H9 (cell line): ENCODE results near the gene MOSMO. TPM values are rescaled to one million over a fixed set of nuclear protein-coding genes. Genes with fewer than 3 reads are reported as not detected.

Source experiments
- DNase-seq: peaks from one replicate; pipeline ENCODE4 v3.0.0-alpha.2; 2017
- H2AFZ ChIP-seq: one replicate; pipeline ENCODE4 v1.6.1; 2013; ENCODE audit warnings: mild to moderate bottlenecking, low read length, control low read depth, moderate library complexity
- H2AK5ac ChIP-seq: 2 replicates; pipeline ENCODE4 v1.6.1; 2013; ENCODE audit warnings: low read length, control low read depth, mixed read lengths; ENCODE audit not compliant: insufficient read length
- H2BK120ac ChIP-seq: one replicate; pipeline ENCODE4 v1.6.1; 2013; ENCODE audit warnings: low read depth, mild to moderate bottlenecking, low read length, control low read depth, inconsistent platforms; ENCODE audit not compliant: poor library complexity, severe bottlenecking
- H2BK12ac ChIP-seq: 2 replicates; pipeline ENCODE4 v1.6.1; 2013; ENCODE audit warnings: low read length, control low read depth, mixed read lengths, low read depth; ENCODE audit not compliant: insufficient read length
- H2BK15ac ChIP-seq: 2 replicates; pipeline ENCODE4 v1.6.1; 2013; ENCODE audit warnings: low read depth, low read length, control low read depth
- H2BK20ac ChIP-seq: one replicate; pipeline ENCODE4 v1.6.1; 2013; ENCODE audit warnings: low read depth, mild to moderate bottlenecking, low read length, control low read depth, inconsistent platforms; ENCODE audit not compliant: poor library complexity, severe bottlenecking
- H2BK5ac ChIP-seq: 2 replicates; pipeline ENCODE4 v1.6.1; 2013; ENCODE audit warnings: low read length, control low read depth, mixed read lengths; ENCODE audit not compliant: insufficient read length
- H3K14ac ChIP-seq: 2 replicates; pipeline ENCODE4 v1.6.1; 2013; ENCODE audit warnings: low read length, control low read depth; ENCODE audit not compliant: insufficient read depth
- H3K18ac ChIP-seq: 2 replicates; pipeline ENCODE4 v1.6.1; 2013; ENCODE audit warnings: low read depth, mild to moderate bottlenecking, mixed read lengths, low read length, control low read depth; ENCODE audit not compliant: insufficient read length
- H3K23ac ChIP-seq: 2 replicates; pipeline ENCODE4 v1.6.1; 2013; ENCODE audit warnings: low read length, control low read depth, mixed read lengths, low read depth; ENCODE audit not compliant: insufficient read length
- H3K23me2 ChIP-seq: 2 replicates; pipeline ENCODE4 v1.6.1; 2013; ENCODE audit warnings: low read depth, mild to moderate bottlenecking, mixed read lengths, low read length, control low read depth; ENCODE audit not compliant: insufficient read length, poor library complexity, severe bottlenecking
- H3K27ac ChIP-seq: 2 replicates; pipeline ENCODE4 v1.5.1; 2013; ENCODE audit warnings: low read length, control low read depth, mixed read lengths, low read depth; ENCODE audit not compliant: insufficient read length
- H3K27me3 ChIP-seq: 2 replicates; pipeline ENCODE4 v1.6.1; 2013; ENCODE audit warnings: low read length, control low read depth, inconsistent platforms; ENCODE audit not compliant: insufficient read depth
- H3K4ac ChIP-seq: 2 replicates; pipeline ENCODE4 v1.6.1; 2013; ENCODE audit warnings: low read depth, mild to moderate bottlenecking, control low read depth, inconsistent platforms, low read length, moderate library complexity
- H3K4me1 ChIP-seq: 2 replicates; pipeline ENCODE4 v1.6.1; 2013; ENCODE audit warnings: low read length, control low read depth, inconsistent platforms; ENCODE audit not compliant: insufficient read depth
- H3K4me2 ChIP-seq: 2 replicates; pipeline ENCODE4 v1.6.1; 2013; ENCODE audit warnings: low read length, control low read depth, mixed read lengths; ENCODE audit not compliant: insufficient read length, insufficient read depth
- H3K56ac ChIP-seq: 2 replicates; pipeline ENCODE4 v1.6.1; 2013; ENCODE audit warnings: low read depth, mild to moderate bottlenecking, mixed read lengths, low read length, control low read depth; ENCODE audit not compliant: insufficient read length
- H3K79me1 ChIP-seq: 2 replicates; pipeline ENCODE4 v1.6.1; 2013; ENCODE audit warnings: low read depth, mild to moderate bottlenecking, moderate library complexity, low read length, control low read depth, inconsistent platforms; ENCODE audit not compliant: insufficient read depth, poor library complexity, severe bottlenecking
- H3K79me2 ChIP-seq: 2 replicates; pipeline ENCODE4 v1.6.1; 2013; ENCODE audit warnings: low read length, control low read depth, inconsistent platforms; ENCODE audit not compliant: insufficient read depth
- H3K9ac ChIP-seq: 2 replicates; pipeline ENCODE4 v1.6.1; 2013; ENCODE audit warnings: low read length, control low read depth, mixed read lengths; ENCODE audit not compliant: insufficient read length; ENCODE audit errors: extremely low read depth
- H3K9me3 ChIP-seq: one replicate; pipeline ENCODE4 v1.6.1; 2013; ENCODE audit warnings: low read depth, low read length, inconsistent platforms; ENCODE audit not compliant: control insufficient read depth
- H3T11ph ChIP-seq: one replicate; pipeline ENCODE4 v1.6.1; 2013; ENCODE audit warnings: mild to moderate bottlenecking, low read length, control low read depth, inconsistent platforms
- H4K20me1 ChIP-seq: one replicate; pipeline ENCODE4 v1.6.1; 2013; ENCODE audit not compliant: control insufficient read depth, insufficient read length, insufficient read depth
- H4K5ac ChIP-seq: 2 replicates; pipeline ENCODE4 v1.6.1; 2013; ENCODE audit warnings: low read depth, mild to moderate bottlenecking, mixed read lengths, low read length, control low read depth; ENCODE audit not compliant: insufficient read length
- H4K8ac ChIP-seq: replicated peaks from 2 replicates; pipeline ENCODE4 v1.6.1; 2013; ENCODE audit warnings: low read length, control low read depth, mixed read lengths, low read depth; ENCODE audit not compliant: insufficient read length
- H4K91ac ChIP-seq: 2 replicates; pipeline ENCODE4 v1.6.1; 2013; ENCODE audit warnings: low read depth, mild to moderate bottlenecking, moderate library complexity, mixed read lengths, low read length, control low read depth; ENCODE audit not compliant: insufficient read length
- H3K27ac Mint-ChIP-seq, 3 experiments: 2 replicates in 2 of 3; 3 replicates in 1 of 3; pipeline ENCODE4 v1.8.0; 2020 to 2021; ENCODE audit warnings: mixed read lengths in 3 of 3, mild to moderate bottlenecking in 1 of 3, moderate library complexity in 1 of 3
- H3K27me3 Mint-ChIP-seq: 2 replicates; pipeline ENCODE4 v1.8.0; 2021; ENCODE audit warnings: low read depth, mild to moderate bottlenecking, moderate library complexity, mixed read lengths
- H3K36me3 Mint-ChIP-seq, 3 experiments: 2 replicates in 2 of 3; 3 replicates in 1 of 3; pipeline ENCODE4 v1.8.0; 2020 to 2021; ENCODE audit warnings: low read depth in 3 of 3, mixed read lengths in 3 of 3; ENCODE audit not compliant: insufficient read depth in 1 of 3
- H3K4me1 Mint-ChIP-seq, 2 experiments: 2 replicates each; pipeline ENCODE4 v1.8.0; 2020; ENCODE audit warnings: mixed read lengths in 2 of 2
- H3K4me3 Mint-ChIP-seq, 2 experiments: 2 replicates in 1 of 2; 3 replicates in 1 of 2; pipeline ENCODE4 v1.8.0; 2020 to 2021; ENCODE audit warnings: mild to moderate bottlenecking in 2 of 2, mixed read lengths in 2 of 2, moderate library complexity in 1 of 2
- H3K9me3 Mint-ChIP-seq, 2 experiments: 2 replicates in 1 of 2; 3 replicates in 1 of 2; pipeline ENCODE4 v1.8.0; 2020; ENCODE audit warnings: mild to moderate bottlenecking in 2 of 2, mixed read lengths in 2 of 2, moderate library complexity in 1 of 2
- CTCF ChIP-seq: fragments of 200-600 bp; sonication (generic); conservative IDR thresholded peaks from 3 replicates; pipeline ENCODE4 v1.8.0; 2021; ENCODE audit warnings: antibody characterized with exemption, mild to moderate bottlenecking
- WGBS: extraction: QIAGEN DNeasy Blood & Tissue Kit; methylation state at CpG from one replicate; pipeline ENCODE4 v1.1.7; 2013; ENCODE audit warnings: missing lambda C conversion rate, low lambda C conversion rate, mixed read lengths; ENCODE audit not compliant: insufficient read length; ENCODE audit errors: extremely low coverage; 5-methylcytosine and 5-hydroxymethylcytosine counted together
- total RNA-seq: library from RNA; stranded (reverse); gene quantifications from 2 replicates; pipeline ENCODE4 v1.2.1, GENCODE V29; 2021

The MOSMO gene
- total RNA-seq, 1 experiment from 2014 or later, result 13.5 TPM

DNA sequence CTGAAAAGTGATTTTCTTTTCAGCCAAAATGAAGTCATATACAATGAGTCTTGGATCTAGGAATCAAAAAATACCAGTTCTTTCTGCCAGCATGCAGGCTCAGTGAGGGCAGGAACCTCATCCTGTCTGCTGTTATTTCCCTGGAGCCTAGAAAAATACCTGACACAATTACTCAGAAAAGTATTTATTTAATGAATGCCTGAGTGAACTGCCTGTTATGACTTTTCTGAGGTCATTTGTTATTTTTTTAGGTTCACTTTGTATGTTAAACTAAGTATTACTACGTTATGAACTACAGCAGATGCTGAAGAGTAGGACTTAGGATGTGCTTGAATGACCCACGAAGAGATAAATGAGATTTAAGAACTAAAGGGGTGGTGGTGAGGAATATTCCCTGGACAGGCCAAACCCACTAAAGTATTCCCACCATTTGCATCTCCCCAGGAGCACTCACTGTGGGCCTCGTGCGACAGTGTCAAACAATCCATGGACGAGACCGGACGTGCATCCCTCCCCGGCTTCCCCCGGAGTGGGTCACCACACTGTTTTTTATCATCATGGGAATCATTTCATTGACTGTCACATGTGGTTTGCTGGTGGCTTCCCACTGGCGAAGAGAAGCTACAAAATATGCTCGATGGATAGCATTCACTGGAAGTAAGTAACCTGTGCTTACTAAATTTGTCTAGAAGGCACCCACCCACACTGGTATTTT is 67.3 kb downstream of the MOSMO start:
- Mint-ChIP-seq H3K4me3 (no peak overlapping the region), H3K27me3 (no peaks in the 10 kb centered on the region), H3K9me3 (no peaks in the 10 kb centered on the region), H3K27ac (no peak overlapping the region), H3K4me1 (0 out of 4 replicates have a peak, but pooled peaks cover 0 to 2% of the 10 kb centered on the region in 2 experiments), H3K36me3 (no peaks in the 10 kb centered on the region; a peak in 1 of 7 replicates)
- Histone ChIP-seq H3K4me1 (no peaks in the 10 kb centered on the region), H4K91ac (no peak overlapping the region), H4K8ac (no peak overlapping the region), H3K79me2 (no peaks in the 10 kb centered on the region), H3K23ac (no peak overlapping the region), H3K9me3 (no peaks in the 10 kb centered on the region), H2BK12ac (no peak overlapping the region), H3K23me2 (no peaks in the 10 kb centered on the region), H3T11ph (no peak overlapping the region), H4K5ac (no peak overlapping the region), H3K14ac (no peak overlapping the region), H2BK120ac (no peak overlapping the region), H3K9ac (no peak overlapping the region), H3K27ac (no peak overlapping the region), H3K18ac (no peak overlapping the region), H3K79me1 (no peaks in the 10 kb centered on the region), H2BK5ac (no peak overlapping the region), H3K56ac (no peak overlapping the region), H3K27me3 (no peaks in the 10 kb centered on the region), H2BK15ac (no peak overlapping the region), H4K20me1 (no peaks in the 10 kb centered on the region), H2AFZ (no peak overlapping the region), H3K4me2 (no peak overlapping the region), H3K4ac (no peak overlapping the region), H2BK20ac (no peak overlapping the region), H2AK5ac (no peak overlapping the region)
- no peak for TF ChIP-seq CTCF
- no peak for DNase-seq
- WGBS, result no CpG with 5 or more reads among the region's 11 CpGs
